ENCODE data around the gene TLK2.

TLK2 gene

DNA sequence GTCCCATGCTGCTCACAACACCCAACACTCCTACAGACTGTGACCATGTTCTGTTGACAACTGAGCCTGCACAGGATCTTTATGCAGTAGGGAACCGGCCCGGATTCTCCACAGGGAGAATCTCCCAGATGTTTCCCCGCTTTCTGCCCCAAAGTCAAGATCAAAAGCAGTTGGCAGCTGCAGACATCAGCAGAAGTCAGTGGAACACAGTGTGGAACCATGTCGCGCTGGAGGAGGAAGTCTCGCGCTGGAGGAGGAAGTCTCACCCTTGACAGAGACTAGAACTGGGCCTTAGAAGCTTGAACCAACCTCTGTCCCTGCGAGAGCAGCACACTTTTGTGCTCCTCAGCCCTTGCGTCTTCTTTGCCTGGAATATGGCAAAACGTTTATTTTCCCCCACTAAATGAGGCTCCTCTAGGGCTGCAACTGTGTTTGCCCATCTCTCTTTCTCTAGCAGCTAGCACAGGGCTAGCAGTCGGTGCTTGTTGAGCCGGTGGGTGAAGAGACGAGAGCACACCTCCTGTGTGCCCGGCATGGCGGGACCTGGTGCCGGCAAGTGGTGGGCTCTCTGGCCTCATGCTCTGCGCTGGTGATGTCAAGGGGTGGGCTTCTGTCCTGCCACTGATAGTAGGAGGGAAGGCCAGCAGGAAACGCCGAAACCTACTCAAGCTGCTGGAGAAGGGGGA, 146.7 kb downstream of the TLK2 start:
- no peak overlapping the region for H3K27ac ChIP-seq

DNA sequence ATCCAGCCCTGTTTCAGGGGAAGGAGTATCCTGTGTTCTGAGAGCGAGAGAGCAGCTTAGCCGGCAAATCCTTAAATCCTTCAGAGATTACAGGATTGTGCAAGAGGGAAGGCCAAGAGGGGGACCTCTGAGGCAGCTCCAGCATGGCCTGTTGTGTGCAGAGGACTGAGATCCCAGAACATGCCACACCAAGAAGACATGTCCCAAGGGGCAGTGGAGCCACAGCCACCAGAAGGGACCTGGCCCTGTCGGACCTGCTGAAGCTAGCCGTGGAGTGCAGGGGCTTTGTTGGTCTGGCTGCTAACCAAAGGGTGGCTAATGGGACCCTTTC, 147.2 kb downstream of the TLK2 start:
- H3K27ac ChIP-seq: no peak overlapping the region
- TF ChIP-seq, protein P1, sequence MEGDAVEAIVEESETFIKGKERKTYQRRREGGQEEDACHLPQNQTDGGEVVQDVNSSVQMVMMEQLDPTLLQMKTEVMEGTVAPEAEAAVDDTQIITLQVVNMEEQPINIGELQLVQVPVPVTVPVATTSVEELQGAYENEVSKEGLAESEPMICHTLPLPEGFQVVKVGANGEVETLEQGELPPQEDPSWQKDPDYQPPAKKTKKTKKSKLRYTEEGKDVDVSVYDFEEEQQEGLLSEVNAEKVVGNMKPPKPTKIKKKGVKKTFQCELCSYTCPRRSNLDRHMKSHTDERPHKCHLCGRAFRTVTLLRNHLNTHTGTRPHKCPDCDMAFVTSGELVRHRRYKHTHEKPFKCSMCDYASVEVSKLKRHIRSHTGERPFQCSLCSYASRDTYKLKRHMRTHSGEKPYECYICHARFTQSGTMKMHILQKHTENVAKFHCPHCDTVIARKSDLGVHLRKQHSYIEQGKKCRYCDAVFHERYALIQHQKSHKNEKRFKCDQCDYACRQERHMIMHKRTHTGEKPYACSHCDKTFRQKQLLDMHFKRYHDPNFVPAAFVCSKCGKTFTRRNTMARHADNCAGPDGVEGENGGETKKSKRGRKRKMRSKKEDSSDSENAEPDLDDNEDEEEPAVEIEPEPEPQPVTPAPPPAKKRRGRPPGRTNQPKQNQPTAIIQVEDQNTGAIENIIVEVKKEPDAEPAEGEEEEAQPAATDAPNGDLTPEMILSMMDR (IDR thresholded peaks at IDR 0.05): no peak
- TF ChIP-seq ZFX (IDR thresholded peaks at IDR 0.05; ENCODE audit: borderline replicate concordance): no peak

More for the DNA sequence above, 146.7 kb downstream of the TLK2 start:
- TF ChIP-seq, protein P1 (IDR thresholded peaks at IDR 0.05): no peak
- no peak for TF ChIP-seq ZFX (IDR thresholded peaks at IDR 0.05; ENCODE audit: borderline replicate concordance)

GRCh38 chr17:62626719-62627218, 148.1 kb downstream of the TLK2 start:
- H3K27ac ChIP-seq: no peak overlapping the region

DNA sequence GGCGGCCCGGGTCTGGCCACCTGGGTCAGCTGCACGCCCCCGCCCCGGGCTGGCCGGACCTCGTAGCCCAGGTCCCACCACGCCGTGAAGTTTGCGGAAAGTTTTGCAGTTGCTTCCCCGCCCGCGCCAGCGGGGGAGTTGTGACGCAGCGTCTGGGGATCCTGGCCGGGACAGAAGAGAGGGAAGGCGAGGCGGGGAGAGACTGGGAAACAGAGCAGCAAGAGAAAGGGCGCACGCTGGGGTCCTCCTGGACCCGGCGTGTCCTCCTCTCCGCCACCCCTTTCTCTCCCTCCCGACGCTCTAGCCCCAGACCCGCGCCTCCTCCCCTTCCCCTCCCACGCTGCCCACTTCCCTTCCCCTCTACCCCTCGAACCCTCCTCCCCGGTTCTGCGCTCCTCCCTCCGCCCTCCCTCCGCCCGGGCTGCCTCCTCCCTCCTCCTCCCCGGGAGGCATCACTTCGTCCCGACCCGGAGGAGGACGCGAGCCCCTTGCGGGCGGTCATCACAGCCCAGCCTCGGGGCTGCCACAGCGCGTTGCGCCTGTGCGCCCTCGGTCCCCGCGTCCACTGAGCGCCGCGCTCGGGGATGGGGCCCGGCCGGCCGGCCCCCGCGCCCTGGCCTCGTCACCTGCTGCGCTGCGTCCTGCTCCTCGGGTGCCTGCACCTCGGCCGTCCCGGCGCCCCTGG, 148.7 kb downstream of the TLK2 start, which contains the start of gene MRC2:
TSS of gene MRC2 (plus strand) at position 452 of the 685 bp plus-strand sequence. CDS start at position 585, 133 bp downstream.
- no peak within 1 kb of the TSS for H3K27ac ChIP-seq
- no peak for TF ChIP-seq ZFX (IDR thresholded peaks at IDR 0.05; ENCODE audit: borderline replicate concordance)
- TF ChIP-seq, protein P1 (IDR thresholded peaks at IDR 0.05): peak; percentile 7; the same call in 1 of the 2 replicates

More at GRCh38 chr17:62626719-62627218, 148.1 kb downstream of the TLK2 start:
- TF ChIP-seq ZFX (IDR thresholded peaks at IDR 0.05; ENCODE audit: borderline replicate concordance): no peak
- TF ChIP-seq, protein P1 (IDR thresholded peaks at IDR 0.05): no peak

GRCh38 chr17:62627904-62628633, 149.4 kb downstream of the TLK2 start:
- H3K27ac ChIP-seq: no peak overlapping the region
- TF ChIP-seq ZFX (IDR thresholded peaks at IDR 0.05; ENCODE audit: borderline replicate concordance): no peak
- TF ChIP-seq, protein P1 (IDR thresholded peaks at IDR 0.05): no peak; the same call in 1 of the 2 replicates

- no peak overlapping the region for H3K27ac ChIP-seq
- TF ChIP-seq ZFX (IDR thresholded peaks at IDR 0.05; ENCODE audit: borderline replicate concordance): no peak
- TF ChIP-seq, protein P1 (IDR thresholded peaks at IDR 0.05): no peak
Measured at GRCh38 chr17:62628831-62629555, 150.4 kb downstream of the TLK2 start.
